Fibroblast of lung (primary cell): ENCODE measurements around the gene SPEN. TPM values are rescaled to one million over a fixed set of nuclear protein-coding genes. Genes with fewer than 3 reads are reported as not detected.

Experiments used
- DNase-seq, 2 donors: peaks; one replicate each; pipeline versions ENCODE4 v3.0.0 to v3.0.0-alpha.2; 2010; ENCODE audit warnings: low read depth in 2 of 2
- H2AFZ ChIP-seq: 2 replicates; pipeline ENCODE4 v1.5.1; 2012; ENCODE audit warnings: low read length, control low read depth, inconsistent platforms
- H3K27ac ChIP-seq: 2 replicates; pipeline ENCODE4 v1.5.1; 2011; ENCODE audit warnings: low read length, control low read depth; ENCODE audit not compliant: insufficient read depth
- H3K27me3 ChIP-seq: 2 replicates; pipeline ENCODE4 v1.5.1; 2011; ENCODE audit warnings: mild to moderate bottlenecking, low read length; ENCODE audit not compliant: control insufficient read depth, insufficient read depth
- H3K36me3 ChIP-seq: 2 replicates; pipeline ENCODE4 v1.5.1; 2011; ENCODE audit warnings: low read length; ENCODE audit not compliant: control insufficient read depth, insufficient read depth
- H3K4me1 ChIP-seq: 2 replicates; pipeline ENCODE4 v1.5.1; 2011; ENCODE audit warnings: low read length; ENCODE audit not compliant: control insufficient read depth, insufficient read depth; ENCODE audit errors: extremely low read depth
- H3K4me2 ChIP-seq: 2 replicates; pipeline ENCODE4 v1.5.1; 2011; ENCODE audit warnings: low read length, control low read depth; ENCODE audit not compliant: insufficient read depth; ENCODE audit errors: extremely low read depth
- H3K4me3 ChIP-seq, 4 experiments: fragments of 200-600 bp in 1 of 4; sonication (generic) in 1 of 4; replicated peaks in 1 of 4; 2 replicates each; pipeline ENCODE4 v1.5.1; 2011 to 2016; ENCODE audit warnings: low read length in 4 of 4, low read depth in 3 of 4, mild to moderate bottlenecking in 3 of 4, control low read depth in 2 of 4, inconsistent platforms in 1 of 4, mixed read lengths in 1 of 4; ENCODE audit not compliant: insufficient read depth in 1 of 4; ENCODE audit errors: control extremely low read depth in 1 of 4
- H3K79me2 ChIP-seq: 2 replicates; pipeline ENCODE4 v1.5.1; 2012; ENCODE audit warnings: mild to moderate bottlenecking, low read length, inconsistent platforms; ENCODE audit not compliant: control insufficient read depth, insufficient read depth
- H3K9ac ChIP-seq: 2 replicates; pipeline ENCODE4 v1.5.1; 2011; ENCODE audit warnings: mild to moderate bottlenecking, low read length, control low read depth; ENCODE audit not compliant: insufficient read depth
- H3K9me3 ChIP-seq: 2 replicates; pipeline ENCODE4 v1.5.1; 2012; ENCODE audit warnings: low read depth, low read length; ENCODE audit not compliant: control insufficient read depth, insufficient read depth
- H4K20me1 ChIP-seq: 2 replicates; pipeline ENCODE4 v1.5.1; 2011; ENCODE audit warnings: low read length; ENCODE audit not compliant: control insufficient read depth, insufficient read depth; ENCODE audit errors: extremely low read depth
- EZH2 ChIP-seq: IDR thresholded peaks from 2 replicates; pipeline ENCODE4 v1.5.1; 2012; ENCODE audit warnings: low read length, control low read depth, mild to moderate bottlenecking; ENCODE audit errors: missing control alignments
- polyA plus RNA-seq, 2 donors: library from polyadenylated mRNA; depleted of rRNA in 1 of 2; stranded (reverse) in 1 of 2; unstranded in 1 of 2; fragments of >200 nt; gene quantifications; 2 replicates each; pipeline ENCODE4 v1.2.1, GENCODE V29; 2011 to 2012; ENCODE audit warnings: missing spikeins in 1 of 2
- total RNA-seq: library from RNA; depleted of rRNA; stranded (reverse); fragments of >200 nt; gene quantifications from 2 replicates; pipeline ENCODE4 v1.2.1, GENCODE V29; 2014
- TF ChIP-seq, protein P1 (sequence below), 2 donors: IDR thresholded peaks in 1 of 2; conservative IDR thresholded peaks in 1 of 2; 1 replicate in 1 of 2; 2 replicates in 1 of 2; pipeline ENCODE4 v1.5.1; 2011 to 2012; ENCODE audit warnings: low read length in 2 of 2, control low read depth in 1 of 2, inconsistent platforms in 1 of 2, low read depth in 1 of 2, mild to moderate bottlenecking in 1 of 2

SPEN gene
- total and polyA plus RNA-seq, 2 donors (not counting 1 experiment from before 2014, with no cell fraction given), result 5.1 to 11.9 TPM

DNA sequence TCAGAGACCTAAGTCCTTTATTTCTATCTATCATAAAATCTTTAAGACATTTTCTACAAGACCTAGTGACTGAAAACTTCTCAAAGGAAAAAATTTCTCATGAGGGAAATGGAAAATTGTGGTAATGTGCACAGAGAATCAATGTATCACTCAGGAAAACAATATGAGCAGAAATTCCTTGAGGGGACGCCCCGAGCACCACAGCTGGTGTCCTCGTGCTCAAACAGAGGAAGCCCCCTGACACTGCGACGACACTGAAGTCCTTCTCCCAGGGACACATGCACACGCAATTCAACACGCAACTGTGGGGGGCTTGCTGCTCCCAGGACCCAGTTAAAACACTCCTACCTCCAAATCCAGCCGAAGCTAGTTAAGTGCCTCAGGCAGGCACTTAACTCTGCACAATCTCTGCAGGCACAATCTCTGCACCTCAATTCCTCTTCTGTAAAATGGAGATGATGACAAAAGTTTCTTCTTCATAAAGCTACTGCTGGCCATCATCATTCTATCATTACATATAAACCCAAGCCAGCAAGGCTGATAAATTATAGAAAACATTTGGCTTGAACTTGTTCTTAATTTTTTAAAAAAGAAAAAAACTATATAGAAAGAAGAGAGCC lies 112.4 kb downstream of the SPEN start:
- Histone ChIP-seq H3K27me3 (no peaks in the 10 kb centered on the region), H3K79me2 (peaks cover 61% of the 10 kb centered on the region), H3K9ac (no peak overlapping the region), H2AFZ (no peak overlapping the region), H3K4me1 (peaks cover 27% of the 10 kb centered on the region), H4K20me1 (no peaks in the 10 kb centered on the region), H3K4me2 (no peak overlapping the region), H3K9me3 (no peaks in the 10 kb centered on the region), H3K4me3 (no peak overlapping the region), H3K27ac (no peak overlapping the region), H3K36me3 (no peaks in the 10 kb centered on the region)
- TF ChIP-seq EZH2, result no peak
- TF ChIP-seq, protein P1, sequence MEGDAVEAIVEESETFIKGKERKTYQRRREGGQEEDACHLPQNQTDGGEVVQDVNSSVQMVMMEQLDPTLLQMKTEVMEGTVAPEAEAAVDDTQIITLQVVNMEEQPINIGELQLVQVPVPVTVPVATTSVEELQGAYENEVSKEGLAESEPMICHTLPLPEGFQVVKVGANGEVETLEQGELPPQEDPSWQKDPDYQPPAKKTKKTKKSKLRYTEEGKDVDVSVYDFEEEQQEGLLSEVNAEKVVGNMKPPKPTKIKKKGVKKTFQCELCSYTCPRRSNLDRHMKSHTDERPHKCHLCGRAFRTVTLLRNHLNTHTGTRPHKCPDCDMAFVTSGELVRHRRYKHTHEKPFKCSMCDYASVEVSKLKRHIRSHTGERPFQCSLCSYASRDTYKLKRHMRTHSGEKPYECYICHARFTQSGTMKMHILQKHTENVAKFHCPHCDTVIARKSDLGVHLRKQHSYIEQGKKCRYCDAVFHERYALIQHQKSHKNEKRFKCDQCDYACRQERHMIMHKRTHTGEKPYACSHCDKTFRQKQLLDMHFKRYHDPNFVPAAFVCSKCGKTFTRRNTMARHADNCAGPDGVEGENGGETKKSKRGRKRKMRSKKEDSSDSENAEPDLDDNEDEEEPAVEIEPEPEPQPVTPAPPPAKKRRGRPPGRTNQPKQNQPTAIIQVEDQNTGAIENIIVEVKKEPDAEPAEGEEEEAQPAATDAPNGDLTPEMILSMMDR (conservative IDR thresholded peaks at IDR 0.05 in 1 of 2, IDR thresholded peaks at IDR 0.05 in 1 of 2; ENCODE audit: low read depth in 1 of 2, low read length in 2 of 2), result no peak
- DNase-seq, result no peak

DNA sequence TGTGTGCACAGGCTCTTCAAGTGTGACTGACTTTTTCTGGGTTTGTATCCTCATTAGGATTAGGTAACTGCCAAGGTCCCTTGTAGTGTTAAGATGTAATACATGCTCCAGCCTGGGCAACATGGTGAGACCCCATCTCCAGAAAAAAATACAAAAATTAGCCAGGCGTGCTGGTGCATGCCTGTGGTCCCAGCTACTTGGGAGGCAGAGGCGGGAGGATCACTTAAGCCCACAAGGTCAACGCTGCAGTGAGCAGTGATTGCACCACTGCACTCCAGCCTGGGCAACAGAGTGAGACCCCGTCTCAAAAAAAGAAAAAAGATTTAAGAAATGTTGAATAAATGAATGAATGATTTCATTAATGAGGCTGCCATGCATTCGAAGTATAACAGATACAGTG lies 113.3 kb downstream of the SPEN start:
- Histone ChIP-seq H2AFZ (no peak overlapping the region), H3K27me3 (no peaks in the 10 kb centered on the region), H3K4me1 (peaks cover 29% of the 10 kb centered on the region), H3K9me3 (no peaks in the 10 kb centered on the region), H4K20me1 (no peaks in the 10 kb centered on the region), H3K9ac (no peak overlapping the region), H3K4me3 (no peak overlapping the region), H3K79me2 (peaks cover 58% of the 10 kb centered on the region), H3K4me2 (no peak overlapping the region), H3K36me3 (no peaks in the 10 kb centered on the region), H3K27ac (no peak overlapping the region)
- no peak for TF ChIP-seq EZH2
- TF ChIP-seq, protein P1 (conservative IDR thresholded peaks at IDR 0.05 in 1 of 2, IDR thresholded peaks at IDR 0.05 in 1 of 2; ENCODE audit: low read depth in 1 of 2, low read length in 2 of 2), result no peak
- no peak for DNase-seq

DNA sequence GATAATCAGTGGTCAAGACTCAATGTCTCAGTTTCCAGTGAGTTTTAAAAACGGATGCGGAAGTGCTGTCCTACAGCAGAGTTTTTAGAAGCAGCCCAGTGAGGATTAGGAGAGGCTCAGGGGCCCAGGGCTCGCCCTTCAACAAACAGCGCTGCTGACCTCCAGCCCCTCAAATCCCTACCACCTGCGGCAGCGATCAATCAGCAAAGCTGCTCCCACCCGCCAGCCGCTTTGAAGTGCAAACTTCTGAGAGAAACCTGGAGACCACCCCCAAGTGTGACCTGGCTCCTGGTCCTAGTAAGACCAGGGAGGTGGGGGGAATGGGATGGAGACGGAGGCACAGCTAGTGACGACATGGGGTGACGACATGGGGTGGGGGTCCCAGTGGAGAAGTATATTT lies 114.0 kb downstream of the SPEN start:
- no peak for DNase-seq
- Histone ChIP-seq H3K36me3 (no peaks in the 10 kb centered on the region), H4K20me1 (no peaks in the 10 kb centered on the region), H3K4me3 (no peak overlapping the region), H3K79me2 (peaks cover 57% of the 10 kb centered on the region), H3K9ac (no peak overlapping the region), H3K27me3 (no peaks in the 10 kb centered on the region), H3K9me3 (no peaks in the 10 kb centered on the region), H3K27ac (no peak overlapping the region), H3K4me1 (peaks cover 31% of the 10 kb centered on the region), H2AFZ (no peak overlapping the region), H3K4me2 (no peak overlapping the region)
- TF ChIP-seq, protein P1 (conservative IDR thresholded peaks at IDR 0.05 in 1 of 2, IDR thresholded peaks at IDR 0.05 in 1 of 2; ENCODE audit: low read depth in 1 of 2, low read length in 2 of 2), result no peak
- TF ChIP-seq EZH2, result no peak
